H1 (cell line): ENCODE results near the gene ZNF789. TPM values are rescaled to one million over a fixed set of nuclear protein-coding genes. Genes with fewer than 3 reads are reported as not detected.

ENCODE experiments used
- CREB1 ChIP-seq: IDR thresholded peaks from 2 replicates; pipeline ENCODE4 v1.6.1; 2012; ENCODE audit warnings: inconsistent platforms
- POLR2AphosphoS5 ChIP-seq: IDR thresholded peaks from 2 replicates; pipeline ENCODE4 v1.6.1; 2011; ENCODE audit warnings: low read depth, low read length
- polyA plus RNA-seq, 7 experiments: library from polyadenylated mRNA; depleted of rRNA in 3 of 7; stranded (reverse) in 5 of 7; unstranded in 2 of 7; fragments of >200 nt in 5 of 7; fragments of 200-250 nt in 2 of 7; gene quantifications; 1 replicate in 5 of 7; 2 replicates in 1 of 7; 4 replicates in 1 of 7; pipeline versions ENCODE4 v1.2.1 to v1.2.3, GENCODE V29; 2011 to 2013; ENCODE audit warnings: missing spikeins in 2 of 7, mixed read lengths in 2 of 7
- total RNA-seq: library from RNA; stranded (reverse); fragmentation: NEBNext Ultra II Directional; extraction: Animal tissue kit (Norgen Biotek cat#: 25700); gene quantifications from 2 replicates; pipeline ENCODE4 v1.2.1, GENCODE V29; 2021
- TF ChIP-seq, protein P1 (sequence below): fragments of 300-600 bp; sonication (generic); IDR thresholded peaks from 2 replicates; pipeline ENCODE4 v1.7.1; 2012; ENCODE audit warnings: low read length, moderate library complexity, mild to moderate bottlenecking, inconsistent platforms; ENCODE audit not compliant: insufficient replicate concordance

Gene ZNF789
- total and polyA plus RNA-seq, 2 of the 8 experiments (the other 6 are each of a cell fraction or from before 2014, with no cell fraction given): 11.4 to 12.5 TPM

DNA sequence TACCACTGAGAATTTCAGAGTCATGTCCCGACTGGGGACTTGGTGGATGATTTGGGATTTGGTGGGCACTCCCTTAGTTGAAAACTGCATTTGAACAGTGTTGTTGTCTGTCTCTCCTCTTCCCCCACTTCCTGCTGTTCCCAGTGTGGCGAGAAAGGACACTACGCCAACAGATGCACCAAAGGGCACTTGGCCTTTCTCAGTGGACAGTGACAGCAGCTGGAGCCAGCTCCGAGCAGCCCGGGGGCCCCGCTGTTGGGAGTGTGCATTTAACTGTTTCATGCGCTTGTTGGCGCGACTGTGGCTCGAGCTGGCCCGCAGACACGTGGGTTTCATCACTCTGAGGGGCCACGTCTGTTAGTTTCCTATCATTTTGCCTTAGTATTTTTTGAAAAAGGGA is 16.4 kb upstream of the ZNF789 start (continued):
- TF ChIP-seq, protein P1, sequence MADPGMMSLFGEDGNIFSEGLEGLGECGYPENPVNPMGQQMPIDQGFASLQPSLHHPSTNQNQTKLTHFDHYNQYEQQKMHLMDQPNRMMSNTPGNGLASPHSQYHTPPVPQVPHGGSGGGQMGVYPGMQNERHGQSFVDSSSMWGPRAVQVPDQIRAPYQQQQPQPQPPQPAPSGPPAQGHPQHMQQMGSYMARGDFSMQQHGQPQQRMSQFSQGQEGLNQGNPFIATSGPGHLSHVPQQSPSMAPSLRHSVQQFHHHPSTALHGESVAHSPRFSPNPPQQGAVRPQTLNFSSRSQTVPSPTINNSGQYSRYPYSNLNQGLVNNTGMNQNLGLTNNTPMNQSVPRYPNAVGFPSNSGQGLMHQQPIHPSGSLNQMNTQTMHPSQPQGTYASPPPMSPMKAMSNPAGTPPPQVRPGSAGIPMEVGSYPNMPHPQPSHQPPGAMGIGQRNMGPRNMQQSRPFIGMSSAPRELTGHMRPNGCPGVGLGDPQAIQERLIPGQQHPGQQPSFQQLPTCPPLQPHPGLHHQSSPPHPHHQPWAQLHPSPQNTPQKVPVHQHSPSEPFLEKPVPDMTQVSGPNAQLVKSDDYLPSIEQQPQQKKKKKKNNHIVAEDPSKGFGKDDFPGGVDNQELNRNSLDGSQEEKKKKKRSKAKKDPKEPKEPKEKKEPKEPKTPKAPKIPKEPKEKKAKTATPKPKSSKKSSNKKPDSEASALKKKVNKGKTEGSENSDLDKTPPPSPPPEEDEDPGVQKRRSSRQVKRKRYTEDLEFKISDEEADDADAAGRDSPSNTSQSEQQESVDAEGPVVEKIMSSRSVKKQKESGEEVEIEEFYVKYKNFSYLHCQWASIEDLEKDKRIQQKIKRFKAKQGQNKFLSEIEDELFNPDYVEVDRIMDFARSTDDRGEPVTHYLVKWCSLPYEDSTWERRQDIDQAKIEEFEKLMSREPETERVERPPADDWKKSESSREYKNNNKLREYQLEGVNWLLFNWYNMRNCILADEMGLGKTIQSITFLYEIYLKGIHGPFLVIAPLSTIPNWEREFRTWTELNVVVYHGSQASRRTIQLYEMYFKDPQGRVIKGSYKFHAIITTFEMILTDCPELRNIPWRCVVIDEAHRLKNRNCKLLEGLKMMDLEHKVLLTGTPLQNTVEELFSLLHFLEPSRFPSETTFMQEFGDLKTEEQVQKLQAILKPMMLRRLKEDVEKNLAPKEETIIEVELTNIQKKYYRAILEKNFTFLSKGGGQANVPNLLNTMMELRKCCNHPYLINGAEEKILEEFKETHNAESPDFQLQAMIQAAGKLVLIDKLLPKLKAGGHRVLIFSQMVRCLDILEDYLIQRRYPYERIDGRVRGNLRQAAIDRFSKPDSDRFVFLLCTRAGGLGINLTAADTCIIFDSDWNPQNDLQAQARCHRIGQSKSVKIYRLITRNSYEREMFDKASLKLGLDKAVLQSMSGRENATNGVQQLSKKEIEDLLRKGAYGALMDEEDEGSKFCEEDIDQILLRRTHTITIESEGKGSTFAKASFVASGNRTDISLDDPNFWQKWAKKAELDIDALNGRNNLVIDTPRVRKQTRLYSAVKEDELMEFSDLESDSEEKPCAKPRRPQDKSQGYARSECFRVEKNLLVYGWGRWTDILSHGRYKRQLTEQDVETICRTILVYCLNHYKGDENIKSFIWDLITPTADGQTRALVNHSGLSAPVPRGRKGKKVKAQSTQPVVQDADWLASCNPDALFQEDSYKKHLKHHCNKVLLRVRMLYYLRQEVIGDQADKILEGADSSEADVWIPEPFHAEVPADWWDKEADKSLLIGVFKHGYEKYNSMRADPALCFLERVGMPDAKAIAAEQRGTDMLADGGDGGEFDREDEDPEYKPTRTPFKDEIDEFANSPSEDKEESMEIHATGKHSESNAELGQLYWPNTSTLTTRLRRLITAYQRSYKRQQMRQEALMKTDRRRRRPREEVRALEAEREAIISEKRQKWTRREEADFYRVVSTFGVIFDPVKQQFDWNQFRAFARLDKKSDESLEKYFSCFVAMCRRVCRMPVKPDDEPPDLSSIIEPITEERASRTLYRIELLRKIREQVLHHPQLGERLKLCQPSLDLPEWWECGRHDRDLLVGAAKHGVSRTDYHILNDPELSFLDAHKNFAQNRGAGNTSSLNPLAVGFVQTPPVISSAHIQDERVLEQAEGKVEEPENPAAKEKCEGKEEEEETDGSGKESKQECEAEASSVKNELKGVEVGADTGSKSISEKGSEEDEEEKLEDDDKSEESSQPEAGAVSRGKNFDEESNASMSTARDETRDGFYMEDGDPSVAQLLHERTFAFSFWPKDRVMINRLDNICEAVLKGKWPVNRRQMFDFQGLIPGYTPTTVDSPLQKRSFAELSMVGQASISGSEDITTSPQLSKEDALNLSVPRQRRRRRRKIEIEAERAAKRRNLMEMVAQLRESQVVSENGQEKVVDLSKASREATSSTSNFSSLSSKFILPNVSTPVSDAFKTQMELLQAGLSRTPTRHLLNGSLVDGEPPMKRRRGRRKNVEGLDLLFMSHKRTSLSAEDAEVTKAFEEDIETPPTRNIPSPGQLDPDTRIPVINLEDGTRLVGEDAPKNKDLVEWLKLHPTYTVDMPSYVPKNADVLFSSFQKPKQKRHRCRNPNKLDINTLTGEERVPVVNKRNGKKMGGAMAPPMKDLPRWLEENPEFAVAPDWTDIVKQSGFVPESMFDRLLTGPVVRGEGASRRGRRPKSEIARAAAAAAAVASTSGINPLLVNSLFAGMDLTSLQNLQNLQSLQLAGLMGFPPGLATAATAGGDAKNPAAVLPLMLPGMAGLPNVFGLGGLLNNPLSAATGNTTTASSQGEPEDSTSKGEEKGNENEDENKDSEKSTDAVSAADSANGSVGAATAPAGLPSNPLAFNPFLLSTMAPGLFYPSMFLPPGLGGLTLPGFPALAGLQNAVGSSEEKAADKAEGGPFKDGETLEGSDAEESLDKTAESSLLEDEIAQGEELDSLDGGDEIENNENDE: no peak
- no peak for TF ChIP-seq CREB1
- no peak; the same call in 1 of the 2 replicates for TF ChIP-seq POLR2AphosphoS5
